Mesendoderm (in vitro differentiated cells): ENCODE measurements around the gene MAD2L2.

Experiments used
- DNase-seq: peaks from one replicate; pipeline ENCODE4 v3.0.0; 2013
- H2AK5ac ChIP-seq: 2 replicates; pipeline ENCODE4 v1.6.1; 2013; ENCODE audit warnings: low read length, inconsistent platforms
- H2BK120ac ChIP-seq: 2 replicates; pipeline ENCODE4 v1.6.1; 2013; ENCODE audit warnings: low read depth, mild to moderate bottlenecking, low read length, moderate library complexity, mixed read lengths
- H2BK15ac ChIP-seq: replicated peaks from 2 replicates; pipeline ENCODE4 v1.6.1; 2013; ENCODE audit warnings: low read depth, mild to moderate bottlenecking, moderate library complexity
- H2BK5ac ChIP-seq: 2 replicates; pipeline ENCODE4 v1.6.1; 2013; ENCODE audit warnings: low read length, inconsistent platforms
- H3K18ac ChIP-seq: 2 replicates; pipeline ENCODE4 v1.6.1; 2013; ENCODE audit warnings: mild to moderate bottlenecking, low read length, mixed read lengths
- H3K23ac ChIP-seq: one replicate; pipeline ENCODE4 v1.6.1; 2013; ENCODE audit warnings: low read length
- H3K27ac ChIP-seq: 2 replicates; pipeline ENCODE4 v1.5.1; 2013; ENCODE audit warnings: low read depth, mild to moderate bottlenecking, inconsistent platforms, low read length, moderate library complexity
- H3K27me3 ChIP-seq: 2 replicates; pipeline ENCODE4 v1.6.1; 2013; ENCODE audit warnings: low read length, control low read depth, mild to moderate bottlenecking, inconsistent platforms; ENCODE audit not compliant: insufficient read depth, poor library complexity
- H3K36me3 ChIP-seq: 2 replicates; pipeline ENCODE4 v1.6.1; 2013; ENCODE audit warnings: low read length, inconsistent platforms; ENCODE audit not compliant: control insufficient read depth, insufficient read depth
- H3K4ac ChIP-seq: one replicate; pipeline ENCODE4 v1.6.1; 2013; ENCODE audit warnings: low read depth, mild to moderate bottlenecking, low read length, moderate library complexity
- H3K4me1 ChIP-seq: 2 replicates; pipeline ENCODE4 v1.6.1; 2013; ENCODE audit warnings: low read depth, low read length, inconsistent platforms; ENCODE audit not compliant: control insufficient read depth
- H3K4me2 ChIP-seq: 2 replicates; pipeline ENCODE4 v1.6.1; 2013; ENCODE audit warnings: low read length
- H3K4me3 ChIP-seq: 2 replicates; pipeline ENCODE4 v1.5.1; 2013; ENCODE audit warnings: mild to moderate bottlenecking, low read length
- H3K56ac ChIP-seq: one replicate; pipeline ENCODE4 v1.6.1; 2013; ENCODE audit warnings: low read length
- H3K79me1 ChIP-seq: 2 replicates; pipeline ENCODE4 v1.6.1; 2013; ENCODE audit warnings: low read length, inconsistent platforms
- H3K79me2 ChIP-seq: 2 replicates; pipeline ENCODE4 v1.6.1; 2013; ENCODE audit warnings: mild to moderate bottlenecking, low read length; ENCODE audit not compliant: control insufficient read depth, insufficient read depth
- H3K9ac ChIP-seq: 2 replicates; pipeline ENCODE4 v1.6.1; 2013; ENCODE audit warnings: low read length, inconsistent platforms
- H4K5ac ChIP-seq: one replicate; pipeline ENCODE4 v1.6.1; 2013; ENCODE audit warnings: low read length
- H4K8ac ChIP-seq: one replicate; pipeline ENCODE4 v1.6.1; 2013; ENCODE audit warnings: low read depth, mild to moderate bottlenecking, control low read depth, low read length, moderate library complexity
- WGBS: extraction: QIAGEN DNeasy Blood & Tissue Kit; methylation state at CpG from one replicate; pipeline ENCODE4 v1.1.7; 2013; ENCODE audit warnings: low lambda C conversion rate, missing lambda C conversion rate; ENCODE audit not compliant: insufficient coverage; ENCODE audit errors: extremely low coverage; 5-methylcytosine and 5-hydroxymethylcytosine counted together

Gene MAD2L2

DNA sequence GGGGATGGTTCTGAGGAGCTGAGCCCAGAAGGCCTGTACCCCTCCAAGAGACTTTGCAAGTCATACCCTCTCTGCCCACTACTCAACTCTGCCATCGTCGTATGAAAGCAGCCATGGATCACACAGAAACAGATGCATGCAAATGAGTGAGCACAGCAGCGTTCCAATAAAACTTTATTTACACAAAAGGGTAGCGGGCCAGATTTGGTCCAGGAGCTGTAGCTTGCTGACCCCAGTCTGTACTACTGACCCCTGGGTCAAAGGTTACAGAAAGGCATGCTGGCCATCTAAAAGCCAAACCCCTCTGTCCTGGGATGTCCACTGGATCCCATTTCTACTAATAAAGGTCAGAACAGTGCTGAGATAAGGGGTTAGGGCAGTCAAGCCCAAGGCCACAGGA lies 46.2 kb upstream of the MAD2L2 start:
- Histone ChIP-seq H2AK5ac (no peak overlapping the region), H3K56ac (no peak overlapping the region), H3K4ac (no peak overlapping the region), H3K36me3 (no peaks in the 10 kb centered on the region), H3K4me2 (no peak overlapping the region), H3K79me1 (no peaks in the 10 kb centered on the region), H3K23ac (no peak overlapping the region), H3K18ac (no peak overlapping the region), H3K79me2 (no peaks in the 10 kb centered on the region), H4K5ac (no peak overlapping the region), H3K27ac (no peak overlapping the region), H3K27me3 (no peaks in the 10 kb centered on the region), H3K4me1 (peaks cover 7% of the 10 kb centered on the region), H2BK15ac (no peak overlapping the region), H3K4me3 (no peak overlapping the region), H2BK5ac (no peak overlapping the region), H3K9ac (no peak overlapping the region), H2BK120ac (no peak overlapping the region), H4K8ac (no peak overlapping the region)
- DNase-seq, result no peak
- WGBS, result no CpG with 5 or more reads among the region's 4 CpGs

DNA sequence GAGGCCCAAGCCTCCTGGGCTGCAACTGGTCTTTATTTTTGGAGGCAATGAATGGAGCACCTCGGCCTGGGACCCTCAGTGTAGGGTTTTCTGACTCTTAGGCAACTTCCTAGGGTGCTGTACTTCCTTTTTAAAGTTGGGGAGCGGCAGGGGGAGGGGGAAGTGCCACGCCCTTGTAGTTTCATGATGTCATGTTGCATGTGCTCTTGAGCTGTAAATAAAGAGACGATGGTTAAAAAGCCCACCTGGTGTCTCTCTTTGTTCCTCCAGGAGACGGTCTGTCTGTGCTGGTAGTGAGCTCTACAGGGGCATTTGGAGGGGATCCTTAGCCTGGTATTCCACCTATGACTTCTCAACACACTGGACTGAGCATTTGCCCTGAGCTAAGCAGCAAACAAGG lies 44.7 kb upstream of the MAD2L2 start:
- no peaks in the 10 kb centered on the region for H3K79me2 ChIP-seq
- no peak for DNase-seq
- H2AK5ac ChIP-seq, result no peak overlapping the region
- no peak overlapping the region for H3K27ac ChIP-seq
- H3K56ac ChIP-seq, result no peak overlapping the region
- no peaks in the 10 kb centered on the region for H3K27me3 ChIP-seq
- no peak overlapping the region for H4K5ac ChIP-seq
- H3K23ac ChIP-seq, result no peak overlapping the region
- H3K4me2 ChIP-seq, result no peak overlapping the region
- WGBS, result no CpG with 5 or more reads among the region's 5 CpGs
- no peak overlapping the region for H3K18ac ChIP-seq
- no peak overlapping the region for H2BK120ac ChIP-seq
- no peak overlapping the region for H3K4me3 ChIP-seq
- no peak overlapping the region for H2BK15ac ChIP-seq
- H2BK5ac ChIP-seq, result no peak overlapping the region
- H4K8ac ChIP-seq, result no peak overlapping the region
- no peaks in the 10 kb centered on the region for H3K79me1 ChIP-seq
- no peak overlapping the region for H3K9ac ChIP-seq
- H3K4ac ChIP-seq, result no peak overlapping the region
- no peaks in the 10 kb centered on the region for H3K36me3 ChIP-seq
- peaks cover 4% of the 10 kb centered on the region for H3K4me1 ChIP-seq

DNA sequence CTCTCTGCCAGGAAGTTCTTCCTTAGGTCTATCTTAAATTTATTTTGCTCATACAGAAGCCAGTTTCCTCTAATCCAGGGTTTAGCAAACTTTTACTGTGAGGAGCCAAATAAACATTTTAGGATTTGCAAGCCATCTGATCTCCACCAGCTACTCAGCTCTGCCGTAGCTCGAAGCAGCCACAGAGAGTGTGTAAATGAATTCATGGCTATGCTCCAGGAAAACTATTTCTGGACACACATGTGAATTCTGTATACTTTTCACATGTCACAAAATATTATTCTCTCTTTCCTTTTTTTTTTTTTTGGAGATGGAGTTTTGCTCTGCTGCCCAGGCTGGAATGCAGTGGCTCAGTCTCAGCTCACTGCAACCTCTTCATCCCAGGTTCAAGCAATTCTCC lies 41.6 kb upstream of the MAD2L2 start:
- H2AK5ac ChIP-seq, result no peak overlapping the region
- no peak for DNase-seq
- H3K9ac ChIP-seq, result no peak overlapping the region
- H4K8ac ChIP-seq, result no peak overlapping the region
- H3K4me1 ChIP-seq, result no peaks in the 10 kb centered on the region
- H3K36me3 ChIP-seq, result no peaks in the 10 kb centered on the region
- H3K4me2 ChIP-seq, result no peak overlapping the region
- H2BK120ac ChIP-seq, result no peak overlapping the region
- H3K79me1 ChIP-seq, result no peaks in the 10 kb centered on the region
- H3K27ac ChIP-seq, result no peak overlapping the region
- no peaks in the 10 kb centered on the region for H3K27me3 ChIP-seq
- no peak overlapping the region for H4K5ac ChIP-seq
- H3K79me2 ChIP-seq, result no peaks in the 10 kb centered on the region
- H3K56ac ChIP-seq, result no peak overlapping the region
- no peak overlapping the region for H2BK5ac ChIP-seq
- no peak overlapping the region for H3K4me3 ChIP-seq
- WGBS, result no CpG with 5 or more reads among the region's 2 CpGs
- H3K4ac ChIP-seq, result no peak overlapping the region
- no peak overlapping the region for H2BK15ac ChIP-seq
- no peak overlapping the region for H3K23ac ChIP-seq
- H3K18ac ChIP-seq, result no peak overlapping the region

DNA sequence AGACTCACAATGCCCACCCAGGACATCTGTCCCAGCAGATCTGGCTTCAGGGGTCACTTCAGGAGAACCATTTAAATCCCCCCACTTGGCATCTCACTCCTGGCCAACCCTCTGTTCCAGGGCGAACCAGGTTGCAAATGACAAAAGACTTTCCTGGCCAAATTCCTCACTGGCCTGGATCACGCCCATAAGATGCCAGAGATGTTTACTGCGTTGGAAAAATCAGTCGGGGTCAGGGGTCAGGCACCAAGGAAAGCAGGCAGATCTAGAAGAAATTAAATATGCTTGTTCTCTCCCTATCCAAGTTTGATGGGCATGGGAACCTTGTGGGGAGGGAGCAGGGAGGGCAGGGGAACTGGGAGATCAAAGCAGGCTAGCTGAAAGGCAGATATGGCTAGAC lies 40.4 kb upstream of the MAD2L2 start:
- whole genome bisulfite sequencing, result no CpG with 5 or more reads among the region's 4 CpGs
- Histone ChIP-seq H3K27me3 (no peaks in the 10 kb centered on the region), H3K27ac (no peak overlapping the region), H3K9ac (no peak overlapping the region), H3K4me2 (no peak overlapping the region), H2AK5ac (no peak overlapping the region), H3K18ac (no peak overlapping the region), H2BK5ac (no peak overlapping the region), H3K4me3 (no peak overlapping the region), H3K23ac (no peak overlapping the region), H3K79me1 (no peaks in the 10 kb centered on the region), H4K8ac (no peak overlapping the region), H3K4ac (no peak overlapping the region), H3K79me2 (no peaks in the 10 kb centered on the region), H3K36me3 (no peaks in the 10 kb centered on the region), H3K56ac (no peak overlapping the region), H3K4me1 (no peaks in the 10 kb centered on the region), H2BK15ac (no peak overlapping the region), H2BK120ac (no peak overlapping the region), H4K5ac (no peak overlapping the region)
- DNase-seq, result no peak

DNA sequence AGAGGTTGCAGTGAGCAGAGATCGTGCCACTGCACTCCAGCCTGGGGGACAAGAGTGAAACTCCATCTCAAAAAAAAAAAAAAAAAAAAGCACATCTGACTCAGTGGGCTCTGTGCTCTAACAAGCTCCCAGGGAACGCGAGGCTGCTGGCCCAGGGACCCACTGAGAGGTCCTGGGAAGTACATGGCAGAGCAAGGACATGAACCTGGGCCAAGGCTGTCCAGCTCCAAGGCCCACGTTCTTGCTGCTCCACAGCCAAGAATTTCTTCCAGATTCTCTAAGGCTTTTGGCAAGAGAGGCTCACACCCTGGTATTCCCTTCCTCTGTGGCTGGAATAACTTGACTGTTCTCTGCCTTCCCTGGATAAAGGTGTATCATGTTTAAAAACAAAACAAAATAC lies 39.6 kb upstream of the MAD2L2 start:
- H3K4me2 ChIP-seq, result no peak overlapping the region
- H4K8ac ChIP-seq, result no peak overlapping the region
- H3K18ac ChIP-seq, result no peak overlapping the region
- no peaks in the 10 kb centered on the region for H3K4me1 ChIP-seq
- H2BK15ac ChIP-seq, result no peak overlapping the region
- H2AK5ac ChIP-seq, result no peak overlapping the region
- no peak overlapping the region for H3K9ac ChIP-seq
- H3K36me3 ChIP-seq, result no peaks in the 10 kb centered on the region
- no peak overlapping the region for H3K4me3 ChIP-seq
- no peaks in the 10 kb centered on the region for H3K79me2 ChIP-seq
- no peak overlapping the region for H4K5ac ChIP-seq
- no peak overlapping the region for H3K4ac ChIP-seq
- no peak overlapping the region for H2BK120ac ChIP-seq
- H2BK5ac ChIP-seq, result no peak overlapping the region
- no CpG with 5 or more reads among the region's 4 CpGs for WGBS
- no peaks in the 10 kb centered on the region for H3K79me1 ChIP-seq
- DNase-seq, result no peak
- H3K23ac ChIP-seq, result no peak overlapping the region
- H3K27me3 ChIP-seq, result no peaks in the 10 kb centered on the region
- no peak overlapping the region for H3K56ac ChIP-seq
- H3K27ac ChIP-seq, result no peak overlapping the region

- no peak overlapping the region for H2BK120ac ChIP-seq
- no peak overlapping the region for H2BK5ac ChIP-seq
- H3K27ac ChIP-seq, result no peak overlapping the region
- H3K56ac ChIP-seq, result no peak overlapping the region
- no peak overlapping the region for H4K5ac ChIP-seq
- DNase-seq, result no peak
- H3K9ac ChIP-seq, result no peak overlapping the region
- H3K23ac ChIP-seq, result no peak overlapping the region
- H3K4me2 ChIP-seq, result no peak overlapping the region
- H2BK15ac ChIP-seq, result no peak overlapping the region
- no peak overlapping the region for H3K18ac ChIP-seq
- no peak overlapping the region for H3K4me3 ChIP-seq
- no peak overlapping the region for H4K8ac ChIP-seq
- no peak overlapping the region for H2AK5ac ChIP-seq
- no peaks in the 10 kb centered on the region for H3K79me1 ChIP-seq
- H3K36me3 ChIP-seq, result no peaks in the 10 kb centered on the region
- no CpG with 5 or more reads among the region's 12 CpGs for WGBS
- no peaks in the 10 kb centered on the region for H3K4me1 ChIP-seq
- no peak overlapping the region for H3K4ac ChIP-seq
- H3K27me3 ChIP-seq, result no peaks in the 10 kb centered on the region
- no peaks in the 10 kb centered on the region for H3K79me2 ChIP-seq
Measured at GRCh38 chr1:11720033-11720376, 39.1 kb upstream of the MAD2L2 start.
